K562 (cell line): ENCODE results near the gene VPS13D. TPM values are rescaled to one million over a fixed set of nuclear protein-coding genes. Genes with fewer than 3 reads are reported as not detected.

Source experiments
- CGGBP1 ChIP-seq: fragments of 250-450 bp; sonication (Bioruptor Pico); IDR thresholded peaks from 2 replicates; pipeline ENCODE4 v1.9.0; 2021; ENCODE audit warnings: mild to moderate bottlenecking
- CHD1 ChIP-seq: fragments of 200-600 bp; sonication (generic); IDR thresholded peaks from one replicate; pipeline ENCODE4 v1.6.1; 2012; ENCODE audit warnings: mild to moderate bottlenecking, moderate library complexity, low read length, inconsistent platforms
- ERF ChIP-seq: fragments of 450-650 bp; formaldehyde crosslinking; IDR thresholded peaks from 2 replicates; pipeline ENCODE4 v1.4.0; 2020; ENCODE audit warnings: mild to moderate bottlenecking, mixed read lengths
- FOXM1 ChIP-seq, 2 experiments: fragments of 450-650 bp in 1 of 2; sonication (generic) in 1 of 2; formaldehyde crosslinking in 1 of 2; IDR thresholded peaks; 2 replicates each; pipeline versions ENCODE4 v1.6.1 to v1.9.0; 2017 to 2022; ENCODE audit warnings: low read depth in 2 of 2, mild to moderate bottlenecking in 2 of 2, missing genetic modification reagents in 1 of 2, moderate library complexity in 1 of 2
- KAT8 ChIP-seq: fragments of 450-650 bp; IDR thresholded peaks from 2 replicates; pipeline ENCODE4 v1.6.1; 2016; ENCODE audit warnings: low read depth, mild to moderate bottlenecking
- MBD1 ChIP-seq: fragments of 250-450 bp; sonication (Bioruptor Pico); IDR thresholded peaks from 2 replicates; pipeline ENCODE4 v1.8.0; 2022; ENCODE audit warnings: inconsistent platforms
- RCOR1 ChIP-seq, 2 experiments: IDR thresholded peaks; 2 replicates each; pipeline ENCODE4 v1.6.1; 2012; ENCODE audit warnings: low read depth in 2 of 2, low read length in 2 of 2, borderline replicate concordance in 1 of 2, improper control_type of control experiment in 1 of 2
- TBP ChIP-seq: optimal IDR thresholded peaks from 2 replicates; pipeline ENCODE3; 2011; ENCODE audit warnings: low read depth, low read length, improper control_type of control experiment
- VEZF1 ChIP-seq: fragments of 200-800 bp; sonication (Bioruptor generic); IDR thresholded peaks from 2 replicates; pipeline ENCODE4 v1.6.1; 2017; ENCODE audit warnings: missing genetic modification characterization, missing compliant biosample characterization
- WHSC1 ChIP-seq: IDR thresholded peaks from one replicate; pipeline ENCODE4 v1.6.1; 2012; ENCODE audit warnings: low read length, control low read depth, inconsistent platforms
- XRCC4 ChIP-seq: IDR thresholded peaks from one replicate; pipeline ENCODE4 v1.6.1; 2011; ENCODE audit not compliant: insufficient read depth, insufficient read length; ENCODE audit errors: extremely low read depth
- ZNF133 ChIP-seq: fragments of 250-450 bp; sonication (Bioruptor Pico); IDR thresholded peaks from 2 replicates; pipeline ENCODE4 v1.4.0; 2020; ENCODE audit warnings: mild to moderate bottlenecking
- ZNF143 ChIP-seq: sonication (generic); formaldehyde crosslinking; IDR thresholded peaks from 2 replicates; pipeline ENCODE4 v1.9.0; 2022; ENCODE audit warnings: mild to moderate bottlenecking, missing genetic modification reagents
- ZNF407 ChIP-seq: fragments of 450-650 bp; IDR thresholded peaks from 2 replicates; pipeline ENCODE4 v1.6.1; 2016; ENCODE audit warnings: low read depth
- ZNF507 ChIP-seq: conservative IDR thresholded peaks from 2 replicates; pipeline ENCODE4 v1.6.1; 2017; ENCODE audit warnings: missing genetic modification characterization, missing compliant biosample characterization
- ZZZ3 ChIP-seq: fragments of 450-650 bp; IDR thresholded peaks from 2 replicates; pipeline ENCODE4 v1.6.1; 2016; ENCODE audit warnings: antibody characterized with exemption, mild to moderate bottlenecking, moderate library complexity
- polyA plus RNA-seq, 8 experiments: library from polyadenylated mRNA; depleted of rRNA in 4 of 8; stranded (reverse) in 5 of 8; unstranded in 3 of 8; fragments of >200 nt; fragmentation: Nextera tagmentation in 2 of 8; fragmentation: Illumina TruSeq in 1 of 8; extraction: Ambion mirVana in 2 of 8; extraction: Trizol in 1 of 8; gene quantifications; 2 replicates each; pipeline versions ENCODE4 v1.2.1 to v1.2.3, GENCODE V29; 2011 to 2014; ENCODE audit warnings: inconsistent platforms in 1 of 8, missing spikeins in 1 of 8
- total RNA-seq, 7 experiments: library from RNA; depleted of rRNA in 6 of 7; stranded (reverse); fragments of >200 nt in 6 of 7; fragmentation: Illumina TruSeq in 2 of 7; extraction: Trizol in 2 of 7; gene quantifications; 2 replicates each; pipeline versions ENCODE4 v1.2.1 to v1.2.3, GENCODE V29; 2011 to 2021; ENCODE audit warnings: low replicate concordance in 1 of 7

Gene VPS13D
- total and polyA plus RNA-seq, 9 of the 15 experiments (the other 6 are each of a cell fraction or from before 2014, with no cell fraction given): 6.1 to 51.5 (median 38.5) TPM

- TF ChIP-seq WHSC1 (no peak), XRCC4 (no peak), ZNF133 (no peak), VEZF1 (CRISPR knock-in tag) (no peak), ZZZ3 (no peak), ZNF407 (peak; percentile 20; the same call in 1 of the 2 replicates), MBD1 (CRISPR knock-in tag) (no peak), CGGBP1 (CRISPR knock-in tag) (no peak), RCOR1 (IDR thresholded peaks at IDR 0.05; ENCODE audit: borderline replicate concordance in 1 of 2, low read depth in 2 of 2, low read length in 2 of 2) (peak in 1 of 2 experiments; percentile 61; a peak in 1 of 4 replicates), KAT8 (no peak), TBP (no peak), CHD1 (no peak), ERF (CRISPR knock-in tag) (0 out of 2 replicates have a peak, but pooled peaks have one; percentile 13), FOXM1 (IDR thresholded peaks at IDR 0.05; ENCODE audit: low read depth) (no peak), FOXM1 (CRISPR knock-in tag; IDR thresholded peaks at IDR 0.05; ENCODE audit: low read depth) (no peak), ZNF507 (tag) (no peak), ZNF143 (CRISPR knock-in tag) (no peak)
Observed at GRCh38 chr1:12208764-12209494, 20.9 kb upstream of the VPS13D start (continued).
